GM21390 (cell line): ENCODE measurements around the gene TTC34.

ENCODE experiments used
- ATAC-seq: cut with Tn5 transposase; IDR thresholded peaks from one replicate; pipeline ENCODE4 v1.9.1; 2021; ENCODE audit not compliant: unreplicated experiment

The TTC34 gene

GRCh38 chr1:2812939-2813653 is 11.6 kb upstream of the TTC34 start:
- no peak for ATAC-seq

DNA sequence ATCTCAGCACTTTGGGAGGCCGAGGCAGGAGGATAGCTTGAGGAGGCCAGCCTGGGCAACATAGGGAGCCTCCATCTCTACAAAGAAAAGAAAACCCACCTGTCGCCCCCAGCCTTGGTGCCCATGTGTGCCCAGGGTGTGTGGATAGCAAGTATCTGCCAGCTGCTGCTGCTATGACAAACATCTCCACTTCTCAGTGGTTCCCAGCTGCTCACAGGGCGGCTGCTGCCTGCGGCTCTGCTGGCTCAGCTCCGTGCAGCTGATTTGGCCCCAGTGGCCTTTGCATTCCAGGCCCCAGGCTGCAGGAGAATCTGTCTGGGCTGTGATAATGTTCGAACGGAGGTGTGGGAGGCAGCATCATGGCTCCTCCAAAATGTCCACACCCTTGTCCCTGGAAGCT is 10.6 kb upstream of the TTC34 start:
- no peak for ATAC-seq

DNA sequence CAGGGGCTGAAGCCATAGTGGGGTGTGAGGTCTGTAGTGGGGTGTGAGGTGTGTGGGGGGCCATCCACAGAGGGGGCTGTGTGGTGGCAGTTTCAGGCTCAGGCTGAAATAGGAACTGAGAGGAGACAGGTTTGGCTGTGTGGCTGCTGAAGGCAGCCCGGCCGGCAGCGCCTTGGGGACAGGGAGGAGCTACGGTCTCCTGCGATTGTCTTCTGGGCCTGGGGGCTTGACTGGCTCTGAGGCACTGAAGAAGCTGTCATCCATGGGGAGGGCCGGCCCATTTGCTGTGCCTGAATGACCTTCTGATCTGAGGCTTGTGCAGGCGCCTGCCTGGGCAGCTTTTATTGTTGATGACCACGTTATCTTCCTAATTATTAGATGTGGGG is 10.0 kb upstream of the TTC34 start:
- no peak for ATAC-seq

DNA sequence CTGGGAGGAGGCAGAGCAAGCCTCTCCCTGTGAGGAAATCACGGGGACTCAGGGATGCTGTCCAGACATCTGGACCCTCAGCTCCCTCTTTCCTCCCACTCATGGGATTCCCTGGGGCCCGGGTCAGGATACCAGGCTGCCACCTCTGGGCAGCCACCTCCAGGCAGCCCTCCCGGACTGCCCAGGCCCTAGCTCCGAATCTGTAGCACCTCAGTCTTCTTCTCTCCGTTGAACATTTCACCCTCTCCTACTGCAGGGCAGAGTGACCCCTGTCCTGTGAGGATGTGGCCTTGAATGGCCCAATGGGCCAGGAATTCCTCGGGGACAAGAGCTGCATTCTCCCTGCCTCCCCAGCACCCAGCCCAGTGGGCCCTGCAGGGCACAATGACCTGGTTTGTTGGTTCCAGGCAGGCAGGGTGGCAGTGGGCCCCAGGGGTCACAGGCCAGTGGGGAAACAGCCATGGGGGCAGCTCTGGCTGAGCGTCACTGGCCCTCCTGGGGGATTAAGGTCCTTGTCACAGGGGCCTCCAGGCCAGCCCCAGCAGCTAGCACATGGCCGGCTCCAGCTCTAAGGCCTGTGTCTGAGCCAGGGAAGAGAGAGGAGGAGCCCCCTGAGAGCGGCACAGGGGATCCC is 9.5 kb upstream of the TTC34 start:
- ATAC-seq = no peak

DNA sequence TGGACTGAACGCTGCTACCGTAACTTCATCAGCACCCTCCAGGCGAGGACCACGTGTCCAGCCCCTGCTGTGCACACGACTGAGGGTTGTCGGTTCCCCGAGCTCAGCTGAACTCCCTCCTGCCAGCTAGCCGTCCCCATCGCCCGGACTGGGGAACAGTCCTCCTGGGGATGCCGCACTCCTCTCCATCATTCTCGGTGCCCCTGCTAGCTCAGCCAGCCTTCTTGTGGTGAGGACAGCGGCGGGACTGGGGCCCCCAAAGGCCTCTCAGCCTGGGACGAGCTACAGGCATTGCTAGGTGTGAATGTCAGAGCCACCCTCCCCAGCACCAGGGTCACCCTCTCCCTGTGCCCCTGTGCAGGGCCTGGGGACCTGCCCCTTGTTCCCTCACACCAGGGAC is 8.8 kb upstream of the TTC34 start:
- ATAC-seq = no peak

- no peak for ATAC-seq
Measured at GRCh38 chr1:2809656-2810055, 8.2 kb upstream of the TTC34 start.

DNA sequence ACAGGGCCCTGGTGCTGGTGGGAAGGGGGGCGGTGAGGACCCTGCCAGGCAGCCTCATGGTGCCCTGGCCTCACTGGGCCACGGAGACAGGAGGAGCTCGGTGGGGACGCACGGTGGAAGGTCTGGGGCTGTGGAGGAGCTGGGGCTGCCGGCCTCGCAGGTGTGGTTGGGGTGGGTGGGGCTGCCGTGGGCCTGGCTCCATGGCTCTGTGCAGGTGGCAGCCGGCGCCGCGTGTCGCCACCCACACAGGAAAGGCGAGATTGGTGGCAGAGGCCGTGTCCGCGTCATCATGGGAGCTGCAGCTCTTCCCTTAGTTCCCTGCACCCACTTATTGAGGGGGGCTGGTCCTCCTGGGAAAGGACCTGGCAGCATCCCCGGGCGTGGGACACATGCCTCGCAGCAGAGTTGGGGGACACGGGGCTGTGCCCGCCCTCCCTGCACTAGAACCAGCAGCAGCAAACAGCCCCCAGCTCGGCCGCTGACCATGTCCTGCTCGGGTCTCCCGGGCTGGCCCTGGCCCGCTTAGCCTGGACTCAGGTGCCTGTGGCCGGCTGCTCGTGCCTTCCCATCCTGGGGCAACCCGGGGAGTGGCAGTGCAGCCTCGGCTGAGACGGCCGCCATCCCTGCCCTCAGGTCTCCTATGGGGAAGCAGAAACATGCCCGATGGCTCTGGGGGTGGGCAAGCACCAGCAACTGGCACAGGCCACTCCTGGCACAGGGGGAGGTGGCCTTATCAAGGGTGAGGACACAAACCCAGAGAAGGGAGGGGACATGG is 7.5 kb upstream of the TTC34 start:
- ATAC-seq = no peak

- ATAC-seq = no peak
Measured at GRCh38 chr1:2808386-2808705, 6.9 kb upstream of the TTC34 start.

GRCh38 chr1:2807678-2808385 is 6.3 kb upstream of the TTC34 start:
- ATAC-seq = no peak

DNA sequence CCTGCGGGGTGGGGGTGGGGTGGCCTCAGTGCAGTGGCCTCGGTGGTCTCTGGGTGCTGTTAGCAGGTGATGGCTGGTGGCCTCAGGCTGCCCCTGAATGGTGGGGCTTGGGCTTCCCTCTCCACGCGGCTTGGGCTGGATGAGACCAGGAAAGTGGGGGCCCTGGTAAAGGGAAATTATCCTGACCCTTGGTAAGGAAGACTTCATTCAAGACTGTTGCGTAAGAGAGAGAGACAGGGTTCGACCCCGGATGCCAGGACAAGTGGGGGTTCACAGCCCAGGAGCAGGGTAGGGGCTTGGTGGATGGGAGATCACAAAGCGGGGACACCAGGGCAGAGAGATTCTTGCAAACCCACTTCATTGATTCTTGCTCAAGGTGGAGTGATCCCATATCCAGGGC is 5.5 kb upstream of the TTC34 start:
- no peak for ATAC-seq

- no peak for ATAC-seq
Measured at GRCh38 chr1:2806591-2806990, 5.1 kb upstream of the TTC34 start.

- ATAC-seq = no peak
Measured at GRCh38 chr1:2805801-2806430, 4.4 kb upstream of the TTC34 start.

- ATAC-seq = no peak
Measured at GRCh38 chr1:2804628-2805351, 3.3 kb upstream of the TTC34 start.

- no peak for ATAC-seq
Measured at GRCh38 chr1:2803931-2804627, 2.6 kb upstream of the TTC34 start.

GRCh38 chr1:2803086-2803930 is 1.8 kb upstream of the TTC34 start:
- no peak for ATAC-seq

GRCh38 chr1:2802421-2802961 is 998 bp upstream of the TTC34 start:
- ATAC-seq = no peak

- no peak for ATAC-seq
Measured at GRCh38 chr1:2801046-2801445, 447 bp downstream of the TTC34 start.

GRCh38 chr1:2800664-2801045 is 838 bp downstream of the TTC34 start:
- no peak for ATAC-seq
